GM23248 (cell line): ENCODE data around the gene ACACB.

Experiments
- EZH2 ChIP-seq: fragments of 200-600 bp; sonication (generic); IDR thresholded peaks from 2 replicates; pipeline ENCODE4 v1.6.1; 2018; ENCODE audit warnings: antibody characterized with exemption, mild to moderate bottlenecking; ENCODE audit not compliant: insufficient read depth, poor library complexity, severe bottlenecking
- EZH2phosphoT487 ChIP-seq: fragments of 200-600 bp; sonication (generic); IDR thresholded peaks from 2 replicates; pipeline ENCODE4 v1.6.1; 2018; ENCODE audit warnings: antibody characterized with exemption, moderate library complexity, mild to moderate bottlenecking, low read depth; ENCODE audit not compliant: insufficient read depth

DNA sequence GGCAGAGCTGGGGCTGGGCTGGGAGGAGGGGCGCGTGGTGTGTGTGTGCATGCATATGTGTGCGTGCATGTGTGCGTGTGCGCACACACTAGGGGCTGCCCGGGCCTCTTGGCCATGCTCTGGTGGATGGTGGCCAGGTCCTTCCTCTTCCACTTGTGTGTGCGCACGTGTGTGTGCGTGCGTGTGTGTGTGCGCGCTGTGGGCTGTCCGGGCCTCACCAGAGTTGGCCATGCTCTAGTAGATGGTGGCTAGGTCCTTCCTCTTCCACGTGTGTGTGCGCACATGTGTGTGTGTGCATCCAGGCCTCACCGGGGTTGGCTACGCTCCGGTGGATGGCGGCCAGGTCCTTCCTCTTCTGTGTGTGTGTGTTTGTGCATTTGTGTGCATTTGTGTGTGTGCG is 168.0 kb downstream of the ACACB start:
- TF ChIP-seq EZH2phosphoT487 (no peak), EZH2 (no peak)
